ENCODE measurements around the gene HRH2.

HRH2 gene

DNA sequence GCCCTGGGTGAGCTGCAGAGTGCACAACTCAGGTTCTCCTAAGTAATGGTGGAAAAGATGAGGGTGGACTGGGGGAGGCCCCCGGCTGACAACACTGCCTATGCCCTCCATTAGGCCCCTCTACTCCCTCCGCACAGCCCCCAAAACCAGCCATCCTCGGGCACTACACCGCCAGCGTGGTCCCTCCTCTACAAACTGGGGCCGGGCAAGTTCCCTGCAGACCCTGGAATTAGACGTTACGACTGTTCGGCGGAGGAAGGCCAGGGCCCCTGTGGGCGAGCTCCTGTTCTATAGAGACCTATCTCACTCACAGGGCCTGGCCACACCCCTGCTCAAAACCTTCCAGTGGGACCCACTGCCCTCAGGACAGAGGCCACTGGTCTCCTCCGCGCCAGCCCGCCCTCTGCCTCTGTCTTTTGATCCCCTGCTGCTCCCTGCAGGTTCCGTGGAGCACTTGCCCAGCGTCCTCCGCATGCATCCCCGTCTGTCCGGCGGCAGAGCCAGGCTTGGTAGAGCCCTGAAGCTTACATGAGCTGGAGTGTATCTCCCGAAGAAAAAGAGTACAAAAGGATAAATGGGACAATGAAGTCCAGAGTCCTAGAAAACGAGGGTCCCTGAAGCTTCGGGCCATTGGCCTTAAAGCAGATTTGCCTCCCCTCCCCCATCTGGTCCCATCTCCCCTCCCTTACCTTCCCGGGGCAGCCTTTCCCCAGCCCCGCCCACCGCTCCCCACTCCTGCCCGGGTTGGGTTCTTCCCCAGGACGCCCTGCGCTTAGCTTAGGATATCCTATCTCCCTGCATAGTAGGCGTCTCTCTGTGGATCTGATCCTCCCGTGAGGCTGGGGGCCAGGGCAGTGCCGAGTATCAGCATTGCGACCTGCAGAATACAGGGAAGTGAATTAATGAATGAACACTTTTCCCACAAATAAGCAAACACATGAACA, 71.3 kb downstream of the HRH2 start:
- no peak for TF ChIP-seq EZH2phosphoT487 (IDR thresholded peaks at IDR 0.05; ENCODE audit: low read depth)
- Histone ChIP-seq H3K4me2 (ENCODE audit: low read length) (no peak overlapping the region), H4K20me1 (ENCODE audit: insufficient read depth, low read length) (no peaks in the 10 kb centered on the region), H3K79me2 (ENCODE audit: low read length) (no peaks in the 10 kb centered on the region), H3K9me3 (ENCODE audit: insufficient read depth, low read length) (no peaks in the 10 kb centered on the region), H2AFZ (ENCODE audit: low read depth, low read length) (no peak overlapping the region), H3K9ac (ENCODE audit: low read length) (no peak overlapping the region), H3K4me3 (ENCODE audit: low read length) (no peak overlapping the region), H3K36me3 (replicated peaks; ENCODE audit: low read depth, low read length) (no peaks in the 10 kb centered on the region), H3K27me3 (ENCODE audit: low read depth, low read length) (no peaks in the 10 kb centered on the region), H3K27ac (ENCODE audit: low read length) (no peak overlapping the region), H3K4me1 (ENCODE audit: low read length) (no peaks in the 10 kb centered on the region)

DNA sequence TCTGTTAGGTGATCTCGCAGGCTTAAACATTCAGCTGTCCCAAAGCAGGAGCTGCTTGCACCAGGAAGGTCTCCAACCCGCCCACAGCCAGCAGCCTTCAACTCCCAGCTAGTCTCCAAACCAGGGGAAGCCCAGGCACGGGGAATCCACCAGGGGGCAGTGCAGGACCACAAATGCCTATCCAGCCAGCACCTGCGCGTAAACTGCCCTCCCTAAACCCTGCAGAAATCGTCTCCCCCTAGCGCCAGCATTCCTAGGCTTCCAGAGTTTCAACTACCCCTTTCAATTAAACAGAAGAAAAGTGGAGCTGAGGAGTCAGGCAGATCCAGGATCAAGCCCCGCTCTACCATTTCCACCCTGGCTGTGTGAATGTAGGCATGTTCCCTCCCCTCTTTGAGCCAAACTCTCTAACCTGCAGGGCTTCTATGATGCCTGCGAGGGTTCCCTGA, 72.0 kb downstream of the HRH2 start:
- no peak overlapping the region for H2AFZ ChIP-seq (ENCODE audit: low read depth, low read length)
- no peaks in the 10 kb centered on the region for H3K27me3 ChIP-seq (ENCODE audit: low read depth, low read length)
- no peak overlapping the region for H3K9ac ChIP-seq (ENCODE audit: low read length)
- peak overlapping the region; percentile 18 for H3K4me2 ChIP-seq (ENCODE audit: low read length)
- TF ChIP-seq, protein P1, sequence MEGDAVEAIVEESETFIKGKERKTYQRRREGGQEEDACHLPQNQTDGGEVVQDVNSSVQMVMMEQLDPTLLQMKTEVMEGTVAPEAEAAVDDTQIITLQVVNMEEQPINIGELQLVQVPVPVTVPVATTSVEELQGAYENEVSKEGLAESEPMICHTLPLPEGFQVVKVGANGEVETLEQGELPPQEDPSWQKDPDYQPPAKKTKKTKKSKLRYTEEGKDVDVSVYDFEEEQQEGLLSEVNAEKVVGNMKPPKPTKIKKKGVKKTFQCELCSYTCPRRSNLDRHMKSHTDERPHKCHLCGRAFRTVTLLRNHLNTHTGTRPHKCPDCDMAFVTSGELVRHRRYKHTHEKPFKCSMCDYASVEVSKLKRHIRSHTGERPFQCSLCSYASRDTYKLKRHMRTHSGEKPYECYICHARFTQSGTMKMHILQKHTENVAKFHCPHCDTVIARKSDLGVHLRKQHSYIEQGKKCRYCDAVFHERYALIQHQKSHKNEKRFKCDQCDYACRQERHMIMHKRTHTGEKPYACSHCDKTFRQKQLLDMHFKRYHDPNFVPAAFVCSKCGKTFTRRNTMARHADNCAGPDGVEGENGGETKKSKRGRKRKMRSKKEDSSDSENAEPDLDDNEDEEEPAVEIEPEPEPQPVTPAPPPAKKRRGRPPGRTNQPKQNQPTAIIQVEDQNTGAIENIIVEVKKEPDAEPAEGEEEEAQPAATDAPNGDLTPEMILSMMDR (IDR thresholded peaks at IDR 0.05; ENCODE audit: low read depth, low read length), result peak; percentile 91
- no peak for TF ChIP-seq EZH2phosphoT487 (IDR thresholded peaks at IDR 0.05; ENCODE audit: low read depth)
- no peak overlapping the region for H3K4me3 ChIP-seq (ENCODE audit: low read length)
- no peaks in the 10 kb centered on the region for H4K20me1 ChIP-seq (ENCODE audit: insufficient read depth, low read length)
- no peaks in the 10 kb centered on the region for H3K79me2 ChIP-seq (ENCODE audit: low read length)
- no peak overlapping the region for H3K27ac ChIP-seq (ENCODE audit: low read length)
- no peaks in the 10 kb centered on the region for H3K36me3 ChIP-seq (replicated peaks; ENCODE audit: low read depth, low read length)
- no peaks in the 10 kb centered on the region for H3K4me1 ChIP-seq (ENCODE audit: low read length)
- no peaks in the 10 kb centered on the region for H3K9me3 ChIP-seq (ENCODE audit: insufficient read depth, low read length)

DNA sequence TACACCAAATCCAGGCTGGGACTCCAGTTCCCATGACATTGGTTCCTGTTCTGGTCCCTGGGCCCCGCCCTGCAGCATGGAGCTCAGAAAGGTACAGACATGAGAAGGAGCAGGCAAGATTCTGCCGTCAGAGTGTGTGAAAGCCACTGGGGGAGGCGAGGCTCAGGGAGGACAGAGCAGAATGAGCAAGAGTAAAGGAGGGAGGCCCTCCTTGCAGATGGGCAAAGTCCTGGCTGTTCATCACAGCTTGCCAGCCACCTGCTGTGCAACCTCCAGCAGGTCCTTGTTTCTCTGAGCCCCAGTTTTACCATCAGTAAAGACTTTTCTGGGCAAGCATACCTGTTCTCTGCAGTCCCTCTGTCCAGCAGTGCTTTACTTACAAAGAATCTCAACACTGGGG, 73.3 kb downstream of the HRH2 start:
- no peak overlapping the region for H3K4me3 ChIP-seq (ENCODE audit: low read length)
- no peak overlapping the region for H3K9ac ChIP-seq (ENCODE audit: low read length)
- no peaks in the 10 kb centered on the region for H3K9me3 ChIP-seq (ENCODE audit: insufficient read depth, low read length)
- no peaks in the 10 kb centered on the region for H3K36me3 ChIP-seq (replicated peaks; ENCODE audit: low read depth, low read length)
- no peak overlapping the region for H2AFZ ChIP-seq (ENCODE audit: low read depth, low read length)
- no peak for TF ChIP-seq EZH2phosphoT487 (IDR thresholded peaks at IDR 0.05; ENCODE audit: low read depth)
- TF ChIP-seq, protein P1 (IDR thresholded peaks at IDR 0.05; ENCODE audit: low read depth, low read length), result no peak
- no peaks in the 10 kb centered on the region for H3K27me3 ChIP-seq (ENCODE audit: low read depth, low read length)
- no peaks in the 10 kb centered on the region for H4K20me1 ChIP-seq (ENCODE audit: insufficient read depth, low read length)
- no peaks in the 10 kb centered on the region for H3K4me1 ChIP-seq (ENCODE audit: low read length)
- no peak overlapping the region for H3K4me2 ChIP-seq (ENCODE audit: low read length)
- no peaks in the 10 kb centered on the region for H3K79me2 ChIP-seq (ENCODE audit: low read length)
- no peak overlapping the region for H3K27ac ChIP-seq (ENCODE audit: low read length)

DNA sequence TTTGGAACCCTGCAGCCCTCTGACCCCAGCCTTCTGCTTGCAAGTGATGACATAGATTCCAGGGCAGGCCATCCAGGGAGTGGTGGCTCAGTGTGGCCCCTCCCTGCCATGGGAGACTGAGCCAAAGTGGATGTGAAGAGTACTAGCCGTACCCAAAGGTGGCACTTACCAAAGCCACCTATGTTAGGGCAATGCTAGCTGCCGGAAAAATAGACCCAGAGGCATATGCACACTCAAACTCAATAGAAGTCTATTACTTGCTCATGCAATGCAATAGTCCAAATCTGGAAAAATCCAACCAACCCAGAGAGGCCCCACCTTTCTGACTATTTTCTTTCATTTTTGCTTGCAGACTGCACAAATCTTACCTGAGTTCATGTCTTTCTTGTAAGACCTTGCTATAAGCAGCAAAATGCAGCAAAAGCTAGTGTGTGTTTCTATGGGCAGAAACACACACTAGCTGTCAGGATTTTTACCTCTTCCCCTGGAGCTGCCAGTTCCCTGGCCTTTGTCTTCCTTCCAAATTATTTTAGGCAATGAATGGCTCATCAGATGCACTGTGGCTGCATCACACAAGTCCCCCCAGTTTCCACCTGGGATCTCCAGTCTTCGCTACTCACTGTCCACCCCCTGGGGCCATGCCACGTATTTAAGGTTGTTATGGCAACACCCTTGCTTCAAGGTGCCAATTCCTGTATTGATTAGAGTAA, 74.0 kb downstream of the HRH2 start:
- no peaks in the 10 kb centered on the region for H3K36me3 ChIP-seq (replicated peaks; ENCODE audit: low read depth, low read length)
- H3K27ac ChIP-seq (ENCODE audit: low read length), result no peak overlapping the region
- no peak overlapping the region for H3K4me2 ChIP-seq (ENCODE audit: low read length)
- H3K9ac ChIP-seq (ENCODE audit: low read length), result no peak overlapping the region
- no peaks in the 10 kb centered on the region for H3K9me3 ChIP-seq (ENCODE audit: insufficient read depth, low read length)
- no peaks in the 10 kb centered on the region for H3K79me2 ChIP-seq (ENCODE audit: low read length)
- H3K4me1 ChIP-seq (ENCODE audit: low read length), result no peaks in the 10 kb centered on the region
- no peak overlapping the region for H2AFZ ChIP-seq (ENCODE audit: low read depth, low read length)
- H3K4me3 ChIP-seq (ENCODE audit: low read length), result no peak overlapping the region
- no peaks in the 10 kb centered on the region for H3K27me3 ChIP-seq (ENCODE audit: low read depth, low read length)
- no peaks in the 10 kb centered on the region for H4K20me1 ChIP-seq (ENCODE audit: insufficient read depth, low read length)
- no peak for TF ChIP-seq EZH2phosphoT487 (IDR thresholded peaks at IDR 0.05; ENCODE audit: low read depth)
- TF ChIP-seq, protein P1 (IDR thresholded peaks at IDR 0.05; ENCODE audit: low read depth, low read length), result no peak
